GM12865 (cell line): ENCODE data around the gene PPP2R2B.

ENCODE experiments used
- DNase-seq: peaks from one replicate; pipeline ENCODE4 v3.0.0; 2010; ENCODE audit warnings: low read depth
- H3K4me3 ChIP-seq: 2 replicates; pipeline ENCODE4 v1.5.1; 2011; ENCODE audit warnings: mild to moderate bottlenecking, low read depth, low read length, control low read depth
- TF ChIP-seq, protein P1 (sequence below): IDR thresholded peaks from 2 replicates; pipeline ENCODE4 v1.5.1; 2011; ENCODE audit warnings: low read length, control low read depth, low read depth, inconsistent platforms; ENCODE audit not compliant: insufficient read depth; ENCODE audit errors: missing control alignments

Gene PPP2R2B

DNA sequence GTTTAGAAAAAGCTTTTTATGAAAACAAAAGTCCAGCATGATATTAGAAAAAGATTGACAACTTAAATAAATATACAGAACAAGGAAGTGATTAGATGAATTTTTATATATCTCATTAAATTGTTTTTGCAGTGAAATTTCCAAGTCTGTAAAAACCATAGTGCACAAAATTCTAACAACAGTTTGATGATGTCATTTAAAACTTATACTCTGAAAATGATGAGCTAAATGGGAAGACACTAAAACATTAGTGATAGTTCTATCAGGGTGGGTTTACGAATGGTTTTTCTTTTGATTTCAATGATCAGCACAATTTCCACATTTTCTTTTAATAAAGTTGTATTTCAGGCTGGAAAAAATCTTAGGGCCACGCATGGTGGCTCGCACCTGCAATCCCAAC, 236.1 kb downstream of the PPP2R2B start:
- no peak for DNase-seq
- TF ChIP-seq, protein P1, sequence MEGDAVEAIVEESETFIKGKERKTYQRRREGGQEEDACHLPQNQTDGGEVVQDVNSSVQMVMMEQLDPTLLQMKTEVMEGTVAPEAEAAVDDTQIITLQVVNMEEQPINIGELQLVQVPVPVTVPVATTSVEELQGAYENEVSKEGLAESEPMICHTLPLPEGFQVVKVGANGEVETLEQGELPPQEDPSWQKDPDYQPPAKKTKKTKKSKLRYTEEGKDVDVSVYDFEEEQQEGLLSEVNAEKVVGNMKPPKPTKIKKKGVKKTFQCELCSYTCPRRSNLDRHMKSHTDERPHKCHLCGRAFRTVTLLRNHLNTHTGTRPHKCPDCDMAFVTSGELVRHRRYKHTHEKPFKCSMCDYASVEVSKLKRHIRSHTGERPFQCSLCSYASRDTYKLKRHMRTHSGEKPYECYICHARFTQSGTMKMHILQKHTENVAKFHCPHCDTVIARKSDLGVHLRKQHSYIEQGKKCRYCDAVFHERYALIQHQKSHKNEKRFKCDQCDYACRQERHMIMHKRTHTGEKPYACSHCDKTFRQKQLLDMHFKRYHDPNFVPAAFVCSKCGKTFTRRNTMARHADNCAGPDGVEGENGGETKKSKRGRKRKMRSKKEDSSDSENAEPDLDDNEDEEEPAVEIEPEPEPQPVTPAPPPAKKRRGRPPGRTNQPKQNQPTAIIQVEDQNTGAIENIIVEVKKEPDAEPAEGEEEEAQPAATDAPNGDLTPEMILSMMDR, result no peak
- H3K4me3 ChIP-seq, result no peak overlapping the region

DNA sequence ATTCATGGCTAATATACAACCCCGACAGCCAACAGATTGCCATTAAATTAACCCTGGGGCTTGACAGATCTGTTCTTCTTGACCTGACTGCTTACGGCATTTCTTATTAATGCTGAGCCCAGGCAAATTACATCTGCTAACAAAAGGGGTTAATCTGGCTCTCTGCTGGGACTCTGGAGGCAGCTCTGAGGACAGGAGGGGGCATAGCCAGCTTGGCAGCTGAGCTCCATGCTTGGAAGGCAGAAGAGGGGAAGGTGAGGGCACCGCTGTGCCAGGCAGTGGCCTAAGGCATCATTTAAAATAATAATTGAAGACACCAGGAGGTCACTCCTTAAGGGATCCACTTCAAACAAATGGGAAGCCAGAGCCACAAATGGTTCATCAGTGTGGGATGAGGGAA, 236.6 kb downstream of the PPP2R2B start:
- H3K4me3 ChIP-seq, result no peak overlapping the region
- TF ChIP-seq, protein P1, result no peak
- DNase-seq, result no peak

DNA sequence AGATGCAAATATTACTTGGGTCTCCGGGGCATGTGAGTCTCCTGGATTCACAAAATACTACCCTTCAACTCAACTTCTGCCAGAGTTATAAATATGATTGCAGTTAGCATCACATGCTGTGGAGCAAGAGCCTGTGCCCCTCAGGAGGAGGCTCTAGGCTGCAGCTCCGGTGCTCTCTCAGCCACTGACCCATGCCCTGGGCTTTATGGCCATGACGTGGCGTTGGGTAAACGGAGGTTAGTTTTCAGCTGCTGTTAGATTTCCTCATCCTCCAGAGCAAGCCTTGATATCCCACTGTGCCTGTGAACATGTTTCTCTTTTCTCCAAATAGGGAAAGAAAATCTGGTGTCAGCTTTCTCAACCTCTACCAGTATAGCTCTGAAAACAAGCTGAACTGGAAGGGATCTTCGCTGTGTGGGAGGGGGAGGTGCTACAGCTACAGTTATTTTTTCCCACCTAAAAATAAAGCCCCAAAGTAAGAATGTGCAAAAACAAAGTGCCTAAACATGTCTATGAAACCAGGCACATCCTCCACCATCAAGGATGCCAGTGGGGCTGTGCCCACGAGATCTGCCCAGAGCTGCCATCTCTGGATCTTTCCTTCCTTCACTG, 238.2 kb downstream of the PPP2R2B start:
- no peak for DNase-seq
- H3K4me3 ChIP-seq, result no peak overlapping the region
- TF ChIP-seq, protein P1, result no peak

DNA sequence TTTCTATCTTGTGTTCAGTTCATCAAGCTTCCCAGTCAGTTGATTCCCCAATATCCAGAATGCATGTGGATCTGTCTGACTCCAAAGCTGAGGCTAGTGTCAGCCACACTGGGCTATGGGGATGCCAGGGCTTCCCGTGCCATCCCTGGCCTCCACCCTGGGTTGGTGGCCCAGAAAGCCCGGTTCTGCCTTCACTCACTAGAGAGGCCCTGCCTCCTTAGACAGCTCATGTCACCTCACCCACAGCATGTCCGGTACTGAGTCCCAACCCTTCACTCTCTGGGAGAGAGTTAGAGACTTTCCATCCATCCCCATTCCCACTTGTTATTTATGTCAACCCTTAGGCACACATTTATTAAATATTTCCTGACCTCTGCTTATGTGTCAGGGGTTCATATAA, 243.1 kb downstream of the PPP2R2B start:
- DNase-seq, result no peak
- H3K4me3 ChIP-seq, result no peak overlapping the region
- TF ChIP-seq, protein P1, result no peak

DNA sequence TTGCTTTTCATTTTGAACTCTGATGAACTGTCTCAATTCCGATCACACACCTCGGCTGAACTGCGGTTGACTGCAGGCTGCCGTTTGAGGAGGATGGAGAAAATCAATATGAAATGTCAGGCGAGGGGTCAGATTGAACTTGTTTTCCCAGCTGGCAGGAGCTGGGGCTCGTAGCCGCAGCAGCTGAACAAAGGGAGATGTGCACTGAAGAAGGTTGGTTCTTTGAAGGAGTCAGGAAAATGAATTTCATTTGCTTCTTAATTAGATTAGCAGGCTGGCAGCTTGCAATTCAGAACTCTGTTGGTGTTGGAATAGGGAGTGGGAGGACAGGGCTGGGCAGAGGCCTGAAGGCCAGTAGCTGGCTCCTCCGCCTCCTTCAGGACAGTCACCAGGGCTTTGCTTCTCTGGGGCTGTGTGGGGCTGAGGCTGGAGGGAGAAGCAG, 245.2 kb downstream of the PPP2R2B start:
- TF ChIP-seq, protein P1, result no peak
- no peak for DNase-seq
- no peak overlapping the region for H3K4me3 ChIP-seq

DNA sequence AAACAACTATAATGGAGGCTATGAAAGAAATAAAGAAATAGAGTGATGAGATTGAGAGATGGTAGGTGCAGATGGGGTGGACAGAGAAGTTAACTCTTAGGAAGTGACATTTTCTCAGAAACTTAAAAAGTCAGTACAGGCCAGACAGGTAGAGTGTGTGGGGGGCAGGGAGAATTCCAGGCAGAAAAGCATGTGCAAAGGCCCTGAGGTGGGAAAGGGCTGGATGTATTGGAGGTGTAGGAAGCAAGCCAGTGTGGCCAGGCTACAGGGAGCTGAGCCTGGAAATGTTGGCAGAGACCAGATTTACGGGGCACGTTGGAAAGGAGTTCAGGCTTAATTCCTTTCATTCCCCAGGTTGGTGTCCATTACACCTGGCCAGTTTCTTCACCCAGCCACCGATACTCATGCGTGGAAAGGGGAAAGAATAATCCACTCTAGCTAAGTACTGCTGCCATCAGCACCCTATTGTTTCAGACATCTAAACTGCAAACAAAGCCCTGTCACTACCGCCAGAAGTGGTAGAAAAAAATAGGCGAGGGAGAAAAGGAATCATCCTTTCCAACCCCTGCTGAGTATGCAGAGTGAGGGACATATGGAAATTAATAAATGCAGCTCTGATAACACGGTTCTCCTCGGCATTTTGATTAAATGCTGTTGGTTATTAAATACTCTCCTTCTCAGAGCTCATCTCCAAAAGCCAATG, 245.8 kb downstream of the PPP2R2B start:
- DNase-seq, result no peak
- TF ChIP-seq, protein P1, result no peak
- no peak overlapping the region for H3K4me3 ChIP-seq
